Heart right ventricle (tissue), 16 donors: Measurements from ENCODE around the gene NBEAL2. TPM values are rescaled to one million over a fixed set of nuclear protein-coding genes. Genes with fewer than 3 reads are reported as not detected.

Experiments used
- ATAC-seq, 8 donors: fragments of 200-7000 bp; cut with Tn5 transposase; one replicate each; pipeline ENCODE4 v1.9.1; 2020; ENCODE audit warnings: mild to moderate bottlenecking in 8 of 8, moderate library complexity in 8 of 8, moderate number of reproducible peaks in 1 of 8
- DNase-seq, 2 donors: peaks; one replicate each; pipeline ENCODE4 v3.0.0-alpha.2; 2020
- H3K27ac ChIP-seq, 10 donors: fragments of 200-600 bp; sonication (generic) in 2 of 10; one replicate each; pipeline versions ENCODE4 v1.5.0 to v1.8.0; 2020 to 2022; ENCODE audit warnings: mild to moderate bottlenecking in 3 of 10
- H3K27me3 ChIP-seq, 7 donors: fragments of 200-600 bp; one replicate each; pipeline ENCODE4 v1.8.0; 2021 to 2022; ENCODE audit warnings: mild to moderate bottlenecking in 2 of 7
- H3K36me3 ChIP-seq, 9 donors: fragments of 200-600 bp; sonication (generic) in 1 of 9; one replicate each; pipeline versions ENCODE4 v1.5.0 to v1.8.0; 2020 to 2022; ENCODE audit warnings: mild to moderate bottlenecking in 2 of 9
- H3K4me1 ChIP-seq, 9 donors: fragments of 200-600 bp; sonication (generic) in 1 of 9; one replicate each; pipeline versions ENCODE4 v1.5.0 to v1.8.0; 2020 to 2022; ENCODE audit warnings: mild to moderate bottlenecking in 4 of 9
- H3K4me3 ChIP-seq, 10 donors: fragments of 200-600 bp; sonication (generic) in 2 of 10; one replicate each; pipeline versions ENCODE4 v1.5.0 to v1.8.0; 2020 to 2022; ENCODE audit warnings: mild to moderate bottlenecking in 7 of 10, moderate library complexity in 2 of 10
- H3K9me3 ChIP-seq, 11 donors: fragments of 200-600 bp in 10 of 11; sonication (generic) in 2 of 11; one replicate each; pipeline versions ENCODE4 v1.5.0 to v1.8.0; 2013 to 2022; ENCODE audit warnings: mild to moderate bottlenecking in 2 of 11, control low read depth in 1 of 11, moderate library complexity in 1 of 11
- CTCF ChIP-seq, 9 donors: fragments of 200-600 bp; sonication (generic) in 2 of 9; IDR thresholded peaks; one replicate each; pipeline versions ENCODE4 v1.5.0 to v1.8.0; 2021 to 2022; ENCODE audit warnings: antibody characterized with exemption in 9 of 9, mild to moderate bottlenecking in 5 of 9, moderate library complexity in 1 of 9
- WGBS, 2 donors: extraction: QIAGEN DNeasy Blood & Tissue Kit; methylation state at CpG; one replicate each; pipeline ENCODE4 v1.1.7; 2013; ENCODE audit warnings: inconsistent platforms in 1 of 2; 5-methylcytosine and 5-hydroxymethylcytosine counted together
- intact Hi-C, 10 donors: fragments of 100-400 bp; cut with DNase I; formaldehyde crosslinking; loops; one replicate each; pipeline versions ENCODE4 v1.11.1 to v1.14.2; 2022
- polyA plus RNA-seq, 2 donors: library from polyadenylated mRNA; stranded (reverse); fragments of 200-250 nt; gene quantifications; one replicate each; pipeline ENCODE4 v1.2.3, GENCODE V29; 2013
- total RNA-seq, 10 donors: library from RNA; stranded (reverse); fragmentation: NEBNext Ultra II Directional in 3 of 10; extraction: Animal tissue kit (Norgen Biotek cat#: 25700) in 3 of 10; gene quantifications; one replicate each; pipeline versions ENCODE4 v1.2.1 to v1.2.4, GENCODE V29; 2021 to 2023
- donor health status: Arrhythmogenic right ventricular cardiomyopathy.
- donor health status: ischemic (EF 13 %, LVEDD 7.1; RV severe dilation, severe dysfunction).
- donor health status: healthy with polysubstance abuse.
- donor health status: DM: no; HTN: yes; CAD: no.
- donor health status: DM: no; HTN: no; CAD: no.
- donor health status: ischemic (EF 25% LVEDD 6.9; RV normal size, moderate dysfunction).
- donor health status: ischemic (EF 25% LVEDD 5.7; RV mildly dilated, moderate dysfunction).
- donor health status: healthy.
- donor health status: DM: yes; HTN: yes; CAD: no.
- donor health status: Ischemic cardiomyopathy.
- donor health status: ischemic (EF 35%, LVEDD 5.7; RV mildly dilated, moderate dysfunction).
- donor health status: nonischemic (EF 11% LVEDD 7.7; RV severe dilation, severe dysfunction).
- donor health status: DM: yes; HTN: yes; CAD: no.
- donor health status: PGD.
- donor health status: ischemic (EF 29% LVEDD 5.4; RV normal size, mild dysfunction).
- donor health status: nonischemic (EF 23%, LVEDD 6.1; RV moderate dilation, normal function).

NBEAL2 gene
- total and polyA plus RNA-seq, 12 donors = 7.6 to 51.1 (median 13.7) TPM

- DNase-seq (no peak), ATAC-seq (no peak)
- Histone ChIP-seq H3K36me3 (peaks cover 0 to 22% (median 0%) of the 10 kb centered on the region in 9 donors), H3K4me1 (peaks cover 51 to 100% (median 99%) of the 10 kb centered on the region in 9 donors), H3K27ac (peak overlapping the region; percentile 51 to 90 (median 80)), H3K27me3 (no peaks in the 10 kb centered on the region), H3K4me3 (no peak overlapping the region), H3K9me3 (no peaks in the 10 kb centered on the region)
- 66 to 67% methylated on average over 3 of the region's 3 CpGs for WGBS, 2 donors
- intact Hi-C loops = loop anchor here in 4 of 10 donors (2.0 to 5.0 kb wide), 3 partner anchors 18 to 46 kb away; partner anchors contain the start of genes CCDC12 (in 3 of the 4) and NBEAL2 (in 3 of the 4)
- no peak for TF ChIP-seq CTCF (IDR thresholded peaks at IDR 0.05)
These were observed 48.5 kb upstream of the NBEAL2 start for GRCh38 chr3:46930945-46931403.

- H3K36me3 ChIP-seq = peaks cover 0 to 22% (median 0%) of the 10 kb centered on the region in 9 donors
- WGBS, 2 donors = 23 to 25% methylated on average over 6 of the region's 6 CpGs
- H3K9me3 ChIP-seq = no peaks in the 10 kb centered on the region
- H3K27me3 ChIP-seq = no peaks in the 10 kb centered on the region
- peak overlapping the region; percentile 51 to 90 (median 80) for H3K27ac ChIP-seq
- ATAC-seq (peak in 1 of 8 donors; percentile 10), DNase-seq (peak in 1 of 2 donors; percentile 61)
- TF ChIP-seq CTCF (IDR thresholded peaks at IDR 0.05) = no peak
- H3K4me1 ChIP-seq = peaks cover 54 to 100% (median 99%) of the 10 kb centered on the region in 9 donors
- H3K4me3 ChIP-seq = no peak overlapping the region
- intact Hi-C loops = loop anchor here in 4 of 10 donors (2.0 to 5.0 kb wide), 3 partner anchors 17 to 46 kb away; partner anchors contain the start of genes CCDC12 (in 3 of the 4) and NBEAL2 (in 3 of the 4)
These were observed 47.7 kb upstream of the NBEAL2 start for GRCh38 chr3:46931631-46932331.

- Histone ChIP-seq H3K36me3 (peaks cover 0 to 28% (median 0%) of the 10 kb centered on the region in 9 donors), H3K27ac (peak overlapping the region; percentile 51 to 90 (median 80)), H3K27me3 (no peaks in the 10 kb centered on the region), H3K4me1 (peaks cover 54 to 100% (median 98%) of the 10 kb centered on the region in 9 donors), H3K9me3 (no peaks in the 10 kb centered on the region), H3K4me3 (no peak overlapping the region)
- DNase-seq (no peak), ATAC-seq (no peak)
- intact Hi-C loops = loop anchor here in 4 of 10 donors (5.0 kb wide), 2 partner anchors 35 to 45 kb away; partner anchors contain the start of genes CCDC12 (in 3 of the 4) and NBEAL2 (in 3 of the 4)
- WGBS, 2 donors = 63 to 67% methylated on average over 7 of the region's 7 CpGs
- no peak for TF ChIP-seq CTCF (IDR thresholded peaks at IDR 0.05)
These were observed 46.8 kb upstream of the NBEAL2 start for GRCh38 chr3:46932455-46933225.

GRCh38 chr3:46933261-46933660, 46.2 kb upstream of the NBEAL2 start:
- TF ChIP-seq CTCF (IDR thresholded peaks at IDR 0.05) = no peak
- Histone ChIP-seq H3K9me3 (no peaks in the 10 kb centered on the region), H3K4me1 (peaks cover 54 to 100% (median 98%) of the 10 kb centered on the region in 9 donors), H3K27me3 (no peaks in the 10 kb centered on the region), H3K27ac (peak overlapping the region in 8 of 10 donors; percentile 75 to 90 (median 84)), H3K36me3 (peaks cover 0 to 29% (median 0%) of the 10 kb centered on the region in 9 donors), H3K4me3 (no peak overlapping the region)
- WGBS, 2 donors = 59 to 61% methylated on average over 6 of the region's 6 CpGs
- intact Hi-C loops = loop anchor here in 4 of 10 donors (5.0 kb wide), 2 partner anchors 34 to 44 kb away; partner anchors contain the start of genes CCDC12 (in 3 of the 4) and NBEAL2 (in 3 of the 4)
- ATAC-seq = no peak
- no peak for DNase-seq
